ENCODE measurements around the gene TFB1M. TPM values are rescaled to one million over a fixed set of nuclear protein-coding genes. Genes with fewer than 3 reads are reported as not detected.

The TFB1M gene
- total and polyA plus RNA-seq, 7 experiments from 2014 or later = 15.8 to 45.4 (median 27.1) TPM

DNA sequence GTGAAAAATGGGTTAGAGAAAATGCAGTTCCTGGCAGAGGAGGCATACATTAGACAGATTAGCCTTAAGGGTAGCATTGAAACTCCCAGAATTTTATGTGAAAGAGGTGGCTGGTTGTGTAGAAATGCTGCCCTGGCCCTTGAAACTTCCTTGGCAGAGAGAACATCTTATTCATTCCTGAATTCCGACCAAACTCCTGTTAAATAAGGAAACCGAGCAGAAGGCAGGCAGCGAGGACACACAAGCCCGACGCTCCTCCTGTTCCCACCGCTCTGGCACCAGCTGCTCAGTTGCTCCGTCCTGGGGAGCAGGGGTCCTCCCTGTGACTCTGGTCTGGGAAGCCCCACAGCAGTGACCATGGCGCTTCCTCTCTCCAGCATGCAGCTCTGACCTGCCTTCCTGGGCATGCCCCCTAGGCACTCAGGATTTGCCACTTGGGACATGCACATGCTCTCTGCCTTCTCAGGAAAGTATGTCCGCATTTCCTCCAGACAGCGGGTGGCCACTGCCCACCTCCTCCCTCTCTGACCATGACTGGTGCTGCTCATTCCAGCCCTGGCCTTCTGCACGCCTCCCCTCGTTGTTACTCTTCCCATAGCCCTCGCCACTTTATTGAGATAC lies 85.6 kb downstream of the TFB1M start:
- ChIA-PET POLR2A (interaction anchor here (0.6 kb wide), 1 partner anchor 1080 kb away, joined by 3 read pairs; no protein-coding TSS in a partner anchor), CTCF (no interaction called here)
- ATAC-seq = no peak
- Mint-ChIP-seq H3K9me3 (peaks cover 0 to 7% (median 3%) of the 10 kb centered on the region in 11 donors), H3K27me3 (peaks cover 0 to 8% (median 0%) of the 10 kb centered on the region in 5 donors), H3K4me3 (no peak overlapping the region), H3K36me3 (peaks cover 0 to 5% (median 3%) of the 10 kb centered on the region in 5 donors), H3K27ac (no peak overlapping the region), H3K4me1 (peaks cover 0 to 15% (median 6%) of the 10 kb centered on the region in 7 donors)
- no peak for DNase-seq
- Histone ChIP-seq H3K36me3 (ENCODE audit: control insufficient read depth in 2 of 3, insufficient read depth in 3 of 3, low read length in 3 of 3) (no peaks in the 10 kb centered on the region), H3K9me3 (ENCODE audit: control insufficient read depth in 2 of 3, low read length in 3 of 3) (no peaks in the 10 kb centered on the region), H3K27me3 (ENCODE audit: control insufficient read depth in 2 of 2, insufficient read depth in 2 of 2, low read length in 2 of 2) (no peaks in the 10 kb centered on the region), H3K4me3 (ENCODE audit: low read length) (no peak overlapping the region), H3K4me1 (ENCODE audit: control insufficient read depth in 2 of 2, insufficient read depth in 2 of 2, low read length in 2 of 2) (peaks cover 0 to 3% of the 10 kb centered on the region in 2 donors), H3K27ac (ENCODE audit: low read depth, low read length) (no peak overlapping the region)
- intact Hi-C loops (cut with micrococcal nuclease) = no loop called here

DNA sequence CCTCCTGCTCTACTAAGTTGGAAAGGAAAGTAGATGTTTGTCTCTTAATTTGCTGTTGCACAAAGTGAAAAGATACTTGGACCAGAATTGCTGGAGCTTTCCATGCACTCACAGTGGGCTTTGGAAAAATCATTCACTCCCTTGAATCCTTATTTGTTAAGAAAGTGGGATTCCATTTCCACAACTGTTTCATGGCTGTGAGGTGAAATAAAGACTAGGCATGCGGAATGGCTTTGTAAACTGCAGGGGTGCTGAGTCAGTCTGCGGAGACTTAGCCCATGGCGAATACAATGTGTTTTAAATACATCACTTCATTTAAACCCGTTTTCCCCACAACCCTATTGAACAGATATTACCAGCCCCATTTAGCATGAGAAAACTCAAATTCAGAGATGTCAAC lies 87.2 kb downstream of the TFB1M start:
- Mint-ChIP-seq H3K9me3 (peaks cover 0 to 7% (median 3%) of the 10 kb centered on the region in 11 donors), H3K4me1 (peaks cover 0 to 17% (median 6%) of the 10 kb centered on the region in 7 donors), H3K36me3 (peaks cover 0 to 5% (median 3%) of the 10 kb centered on the region in 5 donors), H3K27ac (no peak overlapping the region), H3K4me3 (no peak overlapping the region), H3K27me3 (peaks cover 0 to 8% (median 0%) of the 10 kb centered on the region in 5 donors)
- no peak overlapping the region for H3K4me3 ChIP-seq (ENCODE audit: low read length)
- POLR2A ChIA-PET = no interaction called here
- CTCF ChIA-PET = interaction anchor here (0.6 kb wide), 1 partner anchor 23 kb away, joined by 3 read pairs; no protein-coding TSS in a partner anchor
- H3K27ac ChIP-seq (ENCODE audit: low read depth, low read length) = no peak overlapping the region
- no peak for ATAC-seq
- intact Hi-C loops (cut with micrococcal nuclease) = no loop called here
- no peaks in the 10 kb centered on the region for H3K36me3 ChIP-seq (ENCODE audit: control insufficient read depth in 2 of 3, insufficient read depth in 3 of 3, low read length in 3 of 3)
- H3K4me1 ChIP-seq (ENCODE audit: control insufficient read depth in 2 of 2, insufficient read depth in 2 of 2, low read length in 2 of 2) = peaks cover 0 to 5% of the 10 kb centered on the region in 2 donors
- no peak for DNase-seq
- H3K27me3 ChIP-seq (ENCODE audit: control insufficient read depth in 2 of 2, insufficient read depth in 2 of 2, low read length in 2 of 2) = no peaks in the 10 kb centered on the region
- no peaks in the 10 kb centered on the region for H3K9me3 ChIP-seq (ENCODE audit: control insufficient read depth in 2 of 3, low read length in 3 of 3)

DNA sequence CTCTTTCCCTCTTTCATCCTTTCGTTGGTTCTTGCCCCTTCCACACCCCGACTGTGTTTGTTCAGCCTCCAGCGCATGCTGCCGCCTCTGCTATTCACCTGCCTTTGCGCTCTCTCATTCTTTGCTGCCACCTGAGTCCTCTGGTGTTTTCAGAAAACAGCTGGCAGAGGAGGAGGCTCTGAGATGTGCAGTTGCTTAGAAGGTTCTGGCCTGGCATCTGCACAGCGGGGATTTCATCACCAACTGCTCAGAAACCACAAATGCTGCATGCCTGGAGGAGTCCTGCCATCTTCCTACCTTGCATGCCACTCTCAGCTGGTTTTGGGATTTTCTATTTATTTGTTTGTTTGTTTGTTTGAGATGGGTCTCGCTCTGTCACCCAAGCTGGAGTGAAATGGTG lies 89.7 kb downstream of the TFB1M start:
- H3K4me1 ChIP-seq (ENCODE audit: control insufficient read depth in 2 of 2, insufficient read depth in 2 of 2, low read length in 2 of 2) = peaks cover 0 to 5% of the 10 kb centered on the region in 2 donors
- intact Hi-C loops (cut with micrococcal nuclease) = loop anchor here in 1 of 2 donors (1.0 kb wide), 2 partner anchors 38 to 90 kb away; partner anchors contain the start of gene TFB1M

DNA sequence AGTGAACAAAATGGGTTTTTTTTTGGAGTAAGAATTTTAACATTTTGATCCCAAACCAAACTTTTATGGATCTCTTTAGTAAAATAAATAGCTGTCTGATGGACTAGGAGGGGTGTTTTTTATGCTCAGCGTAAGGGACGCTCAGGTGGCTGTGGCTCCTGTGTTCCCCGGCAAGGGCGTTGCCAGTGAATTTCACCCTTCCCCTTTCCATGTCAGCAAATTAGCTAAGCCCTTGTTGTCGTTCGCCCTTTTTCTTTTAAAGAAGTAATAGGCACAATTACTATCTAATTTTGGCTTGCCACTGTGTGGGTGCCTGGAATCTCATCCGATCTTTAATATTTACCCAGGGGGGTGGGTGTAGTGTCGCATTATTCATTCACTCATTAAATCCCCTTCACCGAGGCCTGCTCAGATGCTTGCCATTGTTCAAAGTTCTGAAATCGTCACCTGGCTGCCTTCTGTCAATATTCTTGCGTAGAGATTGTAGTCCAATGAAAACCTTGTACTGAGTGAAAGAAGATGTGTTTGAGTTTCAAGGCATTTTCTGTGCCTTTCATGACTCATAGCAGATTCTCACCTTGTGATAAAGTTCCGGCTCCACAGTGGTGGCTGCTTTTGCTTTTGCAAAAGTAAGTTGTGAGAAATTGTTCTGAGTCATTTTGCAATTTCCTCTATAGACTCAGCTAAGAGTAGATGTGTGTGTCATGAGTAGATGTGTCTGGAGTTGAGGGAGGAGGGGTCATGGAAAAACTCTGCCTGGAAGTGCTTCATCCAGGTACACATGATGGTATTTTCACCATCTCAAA lies 90.4 kb downstream of the TFB1M start:
- H3K4me3 Mint-ChIP-seq = peak overlapping the region in 1 of 10 donors; percentile 42
- H3K9me3 Mint-ChIP-seq = peaks cover 0 to 3% (median 0%) of the 10 kb centered on the region in 11 donors
- Histone ChIP-seq H3K36me3 (ENCODE audit: control insufficient read depth in 2 of 3, insufficient read depth in 3 of 3, low read length in 3 of 3) (no peaks in the 10 kb centered on the region), H3K9me3 (ENCODE audit: control insufficient read depth in 2 of 3, low read length in 3 of 3) (no peaks in the 10 kb centered on the region), H3K4me1 (ENCODE audit: control insufficient read depth in 2 of 2, insufficient read depth in 2 of 2, low read length in 2 of 2) (peaks cover 0 to 5% of the 10 kb centered on the region in 2 donors), H3K27ac (ENCODE audit: low read depth, low read length) (no peak overlapping the region), H3K27me3 (ENCODE audit: control insufficient read depth in 2 of 2, insufficient read depth in 2 of 2, low read length in 2 of 2) (no peaks in the 10 kb centered on the region), H3K4me3 (ENCODE audit: low read length) (no peak overlapping the region)
- ATAC-seq (peak; percentile 78), DNase-seq (peak in 1 of 9 donors; percentile 49)
- no peaks in the 10 kb centered on the region for H3K36me3 Mint-ChIP-seq
- H3K27me3 Mint-ChIP-seq = peaks cover 0 to 10% (median 4%) of the 10 kb centered on the region in 5 donors
- intact Hi-C loops (cut with micrococcal nuclease) = loop anchor here in 1 of 2 donors (1.0 kb wide), 2 partner anchors 38 to 90 kb away; partner anchors contain the start of gene TFB1M
- POLR2A ChIA-PET = interaction anchor here (0.8 kb wide), 1 partner anchor 94 kb away, joined by 5 read pairs; no protein-coding TSS in a partner anchor
- CTCF ChIA-PET = no interaction called here
- peaks cover 0 to 17% (median 7%) of the 10 kb centered on the region in 7 donors for H3K4me1 Mint-ChIP-seq
- H3K27ac Mint-ChIP-seq = peak overlapping the region in 2 of 9 donors; percentile 43 to 64

More for the DNA sequence above, 89.7 kb downstream of the TFB1M start:
- H3K27ac Mint-ChIP-seq = peak overlapping the region in 1 of 9 donors; percentile 64
- peak overlapping the region in 1 of 10 donors; percentile 16 for H3K4me3 Mint-ChIP-seq
- H3K36me3 Mint-ChIP-seq = peaks cover 0 to 3% (median 0%) of the 10 kb centered on the region in 5 donors
- Histone ChIP-seq H3K27me3 (ENCODE audit: control insufficient read depth in 2 of 2, insufficient read depth in 2 of 2, low read length in 2 of 2) (no peaks in the 10 kb centered on the region), H3K36me3 (ENCODE audit: control insufficient read depth in 2 of 3, insufficient read depth in 3 of 3, low read length in 3 of 3) (no peaks in the 10 kb centered on the region), H3K4me3 (ENCODE audit: low read length) (no peak overlapping the region), H3K9me3 (ENCODE audit: control insufficient read depth in 2 of 3, low read length in 3 of 3) (no peaks in the 10 kb centered on the region), H3K27ac (ENCODE audit: low read depth, low read length) (no peak overlapping the region)
- POLR2A ChIA-PET = no interaction called here
- peaks cover 0 to 3% (median 0%) of the 10 kb centered on the region in 11 donors for H3K9me3 Mint-ChIP-seq
- ATAC-seq (no peak), DNase-seq (no peak)
- peaks cover 0 to 17% (median 7%) of the 10 kb centered on the region in 7 donors for H3K4me1 Mint-ChIP-seq
- H3K27me3 Mint-ChIP-seq = peaks cover 0 to 6% (median 2%) of the 10 kb centered on the region in 5 donors
- CTCF ChIA-PET = no interaction called here

DNA sequence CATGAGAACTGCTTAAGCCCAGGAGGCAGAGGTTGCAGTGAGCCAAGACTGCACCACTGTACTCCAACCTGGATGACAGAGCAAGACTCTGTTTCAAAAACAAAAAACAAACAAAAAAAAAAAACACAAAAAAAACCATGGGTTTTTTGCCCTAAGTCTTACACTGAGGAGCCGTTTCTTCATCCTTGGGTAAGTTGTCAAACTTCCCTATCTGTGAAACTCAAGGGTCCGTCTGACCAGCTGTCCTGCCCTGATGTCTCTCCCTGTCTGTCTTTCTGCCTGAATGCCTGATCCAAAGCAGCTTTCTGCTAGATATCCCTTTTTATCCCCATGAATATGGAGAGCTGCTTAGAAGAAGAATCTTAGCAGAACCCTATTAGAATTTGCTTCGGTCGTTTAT lies 91.8 kb downstream of the TFB1M start:
- Mint-ChIP-seq H3K9me3 (peaks cover 0 to 3% (median 0%) of the 10 kb centered on the region in 11 donors), H3K36me3 (no peaks in the 10 kb centered on the region), H3K27me3 (peaks cover 0 to 11% (median 7%) of the 10 kb centered on the region in 5 donors), H3K4me1 (peaks cover 0 to 17% (median 7%) of the 10 kb centered on the region in 7 donors), H3K4me3 (no peak overlapping the region), H3K27ac (no peak overlapping the region)
- ATAC-seq = no peak
- no peaks in the 10 kb centered on the region for H3K27me3 ChIP-seq (ENCODE audit: control insufficient read depth in 2 of 2, insufficient read depth in 2 of 2, low read length in 2 of 2)
- no peak overlapping the region for H3K27ac ChIP-seq (ENCODE audit: low read depth, low read length)
- H3K4me3 ChIP-seq (ENCODE audit: low read length) = no peak overlapping the region
- CTCF ChIA-PET = no interaction called here
- no peaks in the 10 kb centered on the region for H3K36me3 ChIP-seq (ENCODE audit: control insufficient read depth in 2 of 3, insufficient read depth in 3 of 3, low read length in 3 of 3)
- DNase-seq = no peak
- POLR2A ChIA-PET = no interaction called here
- peaks cover 0 to 5% of the 10 kb centered on the region in 2 donors for H3K4me1 ChIP-seq (ENCODE audit: control insufficient read depth in 2 of 2, insufficient read depth in 2 of 2, low read length in 2 of 2)
- no peaks in the 10 kb centered on the region for H3K9me3 ChIP-seq (ENCODE audit: control insufficient read depth in 2 of 3, low read length in 3 of 3)
- intact Hi-C loops (cut with micrococcal nuclease) = no loop called here

DNA sequence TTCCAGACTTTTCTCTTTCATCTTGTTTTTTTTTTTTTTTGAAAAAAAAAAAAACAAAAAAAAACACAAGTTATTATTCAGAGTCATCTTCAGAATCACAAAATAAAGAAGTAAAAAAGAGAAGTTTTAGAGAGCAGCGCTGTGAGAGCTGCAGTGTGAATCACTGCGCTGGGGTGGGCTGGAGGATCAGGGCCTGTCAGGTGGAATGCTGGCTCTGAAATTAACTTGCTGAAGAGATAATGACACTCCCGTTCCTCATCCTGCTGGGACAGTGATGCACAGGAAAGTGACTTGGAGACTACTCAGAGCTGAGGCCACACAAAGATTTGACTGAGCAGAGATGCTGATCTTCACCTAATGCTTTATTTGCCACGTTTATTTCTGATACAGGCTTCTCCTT lies 93.2 kb downstream of the TFB1M start:
- H3K4me3 Mint-ChIP-seq = no peak overlapping the region
- peaks cover 0 to 5% of the 10 kb centered on the region in 2 donors for H3K4me1 ChIP-seq (ENCODE audit: control insufficient read depth in 2 of 2, insufficient read depth in 2 of 2, low read length in 2 of 2)
- no peak overlapping the region for H3K27ac Mint-ChIP-seq
- peaks cover 4 to 16% (median 12%) of the 10 kb centered on the region in 5 donors for H3K27me3 Mint-ChIP-seq
- intact Hi-C loops (cut with micrococcal nuclease) = no loop called here
- no peaks in the 10 kb centered on the region for H3K27me3 ChIP-seq (ENCODE audit: control insufficient read depth in 2 of 2, insufficient read depth in 2 of 2, low read length in 2 of 2)
- no peaks in the 10 kb centered on the region for H3K9me3 ChIP-seq (ENCODE audit: control insufficient read depth in 2 of 3, low read length in 3 of 3)
- no peak overlapping the region for H3K4me3 ChIP-seq (ENCODE audit: low read length)
- ChIA-PET CTCF (no interaction called here), POLR2A (interaction anchor here (1.0 kb wide), 1 partner anchor 9 kb away, joined by 3 read pairs; no protein-coding TSS in a partner anchor)
- no peak overlapping the region for H3K27ac ChIP-seq (ENCODE audit: low read depth, low read length)
- H3K4me1 Mint-ChIP-seq = peaks cover 0 to 17% (median 7%) of the 10 kb centered on the region in 7 donors
- no peaks in the 10 kb centered on the region for H3K36me3 Mint-ChIP-seq
- H3K36me3 ChIP-seq (ENCODE audit: control insufficient read depth in 2 of 3, insufficient read depth in 3 of 3, low read length in 3 of 3) = no peaks in the 10 kb centered on the region
- peaks cover 0 to 3% (median 0%) of the 10 kb centered on the region in 11 donors for H3K9me3 Mint-ChIP-seq
- ATAC-seq (peak; percentile 77), DNase-seq (no peak)
